T-helper 22 cell (primary cell): ENCODE measurements around the gene NLGN4Y.

Experiments
- DNase-seq: peaks from one replicate; pipeline ENCODE4 v3.0.0-alpha.2; 2020; ENCODE audit warnings: low read depth

NLGN4Y gene

DNA sequence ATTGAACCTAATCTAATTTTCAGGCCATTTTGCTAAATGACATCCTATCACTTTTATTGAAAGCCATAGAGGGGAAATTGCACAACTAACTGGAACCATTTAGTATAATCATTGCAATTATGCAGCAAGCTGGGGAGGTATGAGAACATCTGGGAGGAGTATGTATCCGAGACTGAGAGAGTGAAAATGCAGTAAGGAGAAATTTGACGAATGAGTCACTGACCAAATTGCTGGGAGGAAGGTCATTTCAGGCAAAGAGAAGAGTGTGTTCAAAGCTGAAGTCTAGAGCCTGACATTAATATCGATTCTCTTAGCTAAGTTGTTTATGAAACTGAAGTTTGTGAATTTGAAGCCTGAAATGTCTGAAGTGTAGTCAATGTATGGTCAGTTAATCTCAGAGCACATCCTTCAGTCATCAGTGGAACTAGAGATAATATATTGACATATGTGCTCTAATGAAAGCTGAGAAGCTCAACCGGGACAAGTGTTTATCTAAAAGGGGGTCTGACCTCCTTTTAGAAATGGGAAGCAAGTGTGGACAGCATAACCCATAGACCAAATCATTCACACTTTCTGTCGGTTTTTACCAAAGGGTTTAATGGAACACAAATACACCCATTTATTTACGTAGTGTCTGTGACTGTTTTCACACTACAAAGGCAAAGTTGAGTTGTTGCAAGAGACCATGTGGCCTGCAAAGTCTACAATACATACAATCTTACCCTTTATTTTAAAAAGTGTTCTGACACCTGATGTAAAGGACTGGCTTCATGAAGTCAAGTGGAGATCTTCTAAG lies 120.0 kb downstream of the NLGN4Y start:
- DNase-seq, result no peak

- DNase-seq, result no peak
Observed at GRCh38 chrY:14679181-14679580, 154.9 kb downstream of the NLGN4Y start.

DNA sequence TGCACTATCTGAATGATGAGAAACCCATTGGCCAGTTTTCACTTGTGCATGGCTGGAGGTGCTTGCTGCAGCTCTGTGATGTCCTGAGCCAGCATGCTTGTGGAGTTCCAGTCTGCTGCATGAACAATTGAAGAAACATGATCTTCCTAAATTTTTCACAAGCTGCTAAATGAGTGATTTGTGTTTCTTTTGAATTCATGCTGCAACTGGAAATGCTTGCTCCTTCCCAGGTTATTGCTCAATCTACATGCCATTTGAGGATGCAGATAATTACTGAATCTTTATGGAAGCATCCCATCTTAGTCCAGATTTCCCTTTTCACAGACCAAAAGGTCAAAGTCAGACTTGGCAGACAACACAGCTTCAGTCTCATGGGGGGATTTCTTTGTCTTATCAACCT lies 170.2 kb downstream of the NLGN4Y start:
- no peak for DNase-seq

DNA sequence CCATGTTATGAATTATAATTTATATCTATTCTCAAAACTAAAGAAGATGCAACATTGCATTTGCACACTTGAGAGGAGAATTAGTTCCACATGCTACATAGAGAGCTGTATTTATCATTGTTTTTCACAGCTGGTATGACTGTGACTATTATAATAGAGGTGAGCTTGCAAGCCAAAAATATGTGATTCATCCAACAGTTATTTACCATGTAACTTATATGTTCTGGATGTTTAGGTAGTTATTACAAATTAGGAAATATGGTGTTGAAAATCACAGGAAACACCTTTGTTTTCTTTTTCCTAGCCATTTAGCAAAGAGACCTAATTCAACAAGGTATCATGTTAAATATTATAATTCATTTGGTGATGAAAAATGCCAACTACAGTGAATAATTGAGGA lies 183.8 kb downstream of the NLGN4Y start:
- no peak for DNase-seq

- no peak for DNase-seq
Observed at GRCh38 chrY:14741596-14741995, 217.3 kb downstream of the NLGN4Y start.

DNA sequence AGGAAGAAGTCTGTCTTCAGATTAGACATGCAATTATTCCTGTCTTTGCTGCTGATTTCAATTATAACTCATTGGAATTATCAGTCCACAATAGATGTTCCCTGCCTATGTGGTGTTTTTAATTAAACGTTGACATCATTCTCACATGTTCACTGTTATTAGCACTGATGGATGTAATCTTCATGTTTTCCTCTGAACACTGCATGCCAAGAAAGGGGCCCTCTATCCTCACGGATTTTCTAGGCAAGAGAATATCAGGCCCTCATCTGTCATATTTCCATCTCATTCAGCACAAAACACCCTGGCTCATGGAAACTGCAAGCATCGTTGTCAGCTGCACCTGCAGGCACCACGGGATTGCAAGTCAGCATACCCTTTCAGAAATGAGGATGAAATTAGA lies 224.0 kb downstream of the NLGN4Y start:
- DNase-seq, result no peak

DNA sequence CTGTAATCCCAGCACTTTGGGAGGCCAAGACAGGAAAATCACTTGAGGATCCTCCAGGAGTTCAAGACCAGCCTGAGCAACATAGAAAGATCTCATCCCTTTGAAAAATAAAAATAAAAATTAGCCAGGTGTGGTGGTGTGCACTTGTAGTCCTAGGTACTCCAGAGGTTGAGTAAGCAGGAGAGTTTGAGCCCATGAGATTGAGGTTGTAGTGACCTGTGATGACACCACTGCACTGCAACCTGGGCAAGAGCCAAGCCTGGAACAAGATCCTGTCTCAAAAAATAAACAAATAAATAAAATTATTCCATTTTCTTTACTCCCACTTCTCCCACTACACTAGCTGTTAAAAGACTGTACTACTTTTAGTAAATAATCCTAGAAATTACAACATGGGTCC lies 231.2 kb downstream of the NLGN4Y start:
- no peak for DNase-seq

GRCh38 chrY:14762903-14763302 lies 238.6 kb downstream of the NLGN4Y start:
- DNase-seq, result no peak

GRCh38 chrY:14763600-14763999 lies 239.3 kb downstream of the NLGN4Y start:
- no peak for DNase-seq

DNA sequence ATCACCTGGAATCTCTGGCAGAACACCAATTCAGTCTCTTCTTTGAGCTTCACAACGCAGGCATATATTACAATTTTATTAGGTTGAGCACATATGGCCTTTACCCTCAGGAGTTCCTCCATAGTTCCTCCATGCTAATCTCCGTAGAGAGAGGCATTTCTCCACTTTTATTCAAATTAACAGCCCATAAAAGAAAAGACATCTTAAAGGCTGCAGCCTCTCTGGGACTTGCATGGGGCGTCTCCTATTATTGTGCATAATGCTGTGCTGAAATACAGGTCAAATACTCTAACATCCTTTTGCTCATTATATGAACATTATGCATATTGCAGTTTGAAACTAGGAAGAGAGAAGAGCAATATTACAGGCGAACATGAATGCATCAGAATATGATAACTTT lies 253.9 kb downstream of the NLGN4Y start:
- no peak for DNase-seq

GRCh38 chrY:14793104-14793503 lies 268.8 kb downstream of the NLGN4Y start:
- no peak for DNase-seq

GRCh38 chrY:14793674-14794073 lies 269.3 kb downstream of the NLGN4Y start:
- DNase-seq, result no peak

DNA sequence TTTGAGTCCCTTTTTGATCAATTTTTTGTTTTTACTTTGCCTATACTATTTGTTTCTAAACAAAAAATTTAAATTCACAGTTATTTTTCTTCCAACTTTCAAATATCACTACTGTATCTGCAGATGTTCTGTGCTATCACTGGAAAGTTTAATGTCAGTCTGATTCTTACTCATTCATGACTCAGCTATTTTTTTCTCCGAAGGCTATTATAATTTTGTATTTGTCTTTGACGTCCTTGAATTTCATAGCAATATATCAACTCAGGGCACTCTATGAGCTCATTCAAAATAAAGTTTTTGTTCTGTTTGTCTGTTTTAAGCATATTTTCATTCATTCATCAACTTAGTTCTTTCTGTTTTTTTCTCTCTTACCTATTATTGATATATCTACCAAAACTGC lies 273.7 kb downstream of the NLGN4Y start:
- no peak for DNase-seq

GRCh38 chrY:14801096-14801495 lies 276.8 kb downstream of the NLGN4Y start:
- no peak for DNase-seq

DNA sequence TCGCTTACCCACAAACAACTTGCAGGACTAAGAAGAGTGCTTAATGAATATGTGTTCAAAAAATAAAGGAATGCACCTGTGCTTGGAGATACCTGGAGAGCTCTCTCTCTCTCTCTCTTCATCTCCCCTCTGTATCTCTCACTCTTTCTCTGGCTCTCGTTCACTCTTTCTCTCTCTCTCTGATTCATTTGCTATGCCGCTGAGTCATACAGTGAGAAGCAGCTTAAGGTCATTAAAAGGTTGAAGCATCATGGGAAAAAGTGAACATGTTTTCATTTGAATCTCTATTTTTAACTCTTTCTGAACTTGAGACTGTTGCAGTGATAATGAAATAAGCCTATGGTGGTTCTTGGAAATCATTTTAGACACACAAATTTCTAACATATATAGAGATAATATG lies 277.8 kb downstream of the NLGN4Y start:
- no peak for DNase-seq

DNA sequence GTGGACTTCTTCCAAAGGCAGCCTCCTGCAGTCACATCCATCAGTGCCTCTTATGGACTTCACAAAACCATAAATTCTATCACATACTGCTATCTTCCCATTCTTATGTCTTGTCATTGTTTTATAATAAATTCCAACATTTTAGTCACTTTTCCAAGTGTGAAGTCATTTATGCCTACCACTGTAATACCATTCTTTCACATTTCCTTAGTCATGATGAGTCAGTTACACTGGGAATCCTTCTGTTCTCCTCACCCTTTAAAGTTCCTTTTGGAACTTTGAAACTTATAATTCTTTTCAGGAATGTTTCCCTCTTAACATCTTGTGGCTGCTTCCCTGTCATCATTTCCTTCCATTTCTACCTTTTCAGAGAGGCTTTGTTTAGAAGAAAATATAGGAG lies 279.7 kb downstream of the NLGN4Y start:
- no peak for DNase-seq

GRCh38 chrY:14818452-14818851 lies 294.1 kb downstream of the NLGN4Y start:
- DNase-seq, result no peak

DNA sequence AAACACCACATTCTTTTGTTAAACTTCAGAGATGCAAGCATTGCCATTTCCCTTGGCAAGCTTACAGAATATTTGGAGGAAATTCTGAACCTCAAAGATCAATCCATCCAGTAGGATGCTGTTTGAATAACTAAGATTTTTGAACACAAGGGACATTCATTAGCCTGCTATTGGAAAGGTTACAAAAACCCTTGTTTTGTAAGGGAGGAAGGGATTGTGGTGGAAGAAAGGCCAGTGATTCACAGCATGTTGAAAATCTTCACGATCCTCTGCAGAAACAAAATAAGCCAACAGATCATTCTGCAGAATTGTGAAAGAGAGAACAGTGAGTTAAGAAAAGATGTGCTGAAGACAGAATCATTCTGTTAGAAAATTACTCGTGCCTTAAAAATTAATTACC lies 297.9 kb downstream of the NLGN4Y start:
- no peak for DNase-seq

DNA sequence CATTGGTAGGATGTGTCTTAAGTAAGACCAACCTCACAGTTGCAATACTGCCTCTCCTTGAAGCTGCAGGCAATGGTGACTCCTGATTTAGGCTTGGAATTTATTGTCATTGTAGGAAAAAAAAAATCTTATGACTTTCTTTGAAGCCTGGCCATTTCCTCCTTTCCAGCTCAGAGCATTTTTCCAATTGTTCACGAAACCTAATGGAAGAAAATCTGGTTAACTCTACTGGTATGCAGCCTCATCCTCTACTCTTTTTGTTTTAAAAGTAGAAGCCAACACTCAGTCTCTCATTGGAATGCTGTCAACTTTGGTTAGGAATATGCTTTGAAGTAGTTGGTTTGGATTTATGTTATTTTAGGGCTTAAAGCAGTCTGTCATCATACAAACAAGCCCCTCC lies 298.6 kb downstream of the NLGN4Y start:
- no peak for DNase-seq

DNA sequence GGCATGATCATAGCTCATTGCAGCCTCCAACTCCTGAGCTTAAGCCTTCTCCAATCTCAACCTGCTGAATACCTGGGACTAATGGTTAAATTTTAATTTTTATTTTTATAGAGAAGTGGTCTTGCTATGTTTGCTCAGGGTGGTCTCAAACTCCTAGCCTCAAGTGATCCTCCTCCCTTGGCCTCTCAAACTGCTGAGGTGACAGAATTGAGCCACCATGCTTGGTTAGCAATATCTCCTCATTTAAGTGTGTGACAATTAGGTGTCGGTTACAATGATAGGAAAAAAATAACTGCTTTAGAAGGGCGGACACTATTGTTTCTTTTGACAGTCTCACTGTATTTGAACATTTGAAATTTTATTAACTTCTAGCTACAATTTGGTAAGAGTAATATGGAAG lies 300.3 kb downstream of the NLGN4Y start:
- no peak for DNase-seq

DNA sequence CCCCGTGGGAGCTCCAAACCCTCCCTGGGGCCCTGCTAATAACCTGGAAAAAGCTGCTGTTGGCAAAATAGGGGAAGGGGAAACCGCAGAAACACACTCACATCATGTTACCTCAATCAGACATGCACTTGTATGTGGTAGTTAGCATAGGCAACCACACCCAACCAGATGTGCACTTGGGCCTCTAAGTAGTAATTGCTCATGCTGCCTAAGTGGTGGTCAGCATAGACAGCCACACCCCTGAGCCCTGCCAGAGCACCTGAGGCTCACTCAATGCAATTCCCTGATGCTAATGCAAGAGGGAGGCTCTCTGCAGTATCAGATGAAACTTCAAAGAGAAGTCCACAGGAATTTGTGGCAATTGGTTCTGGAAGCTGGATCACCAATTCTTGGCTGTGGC lies 301.4 kb downstream of the NLGN4Y start:
- no peak for DNase-seq

- DNase-seq, result no peak
Observed at GRCh38 chrY:14828531-14828930, 304.2 kb downstream of the NLGN4Y start.

DNA sequence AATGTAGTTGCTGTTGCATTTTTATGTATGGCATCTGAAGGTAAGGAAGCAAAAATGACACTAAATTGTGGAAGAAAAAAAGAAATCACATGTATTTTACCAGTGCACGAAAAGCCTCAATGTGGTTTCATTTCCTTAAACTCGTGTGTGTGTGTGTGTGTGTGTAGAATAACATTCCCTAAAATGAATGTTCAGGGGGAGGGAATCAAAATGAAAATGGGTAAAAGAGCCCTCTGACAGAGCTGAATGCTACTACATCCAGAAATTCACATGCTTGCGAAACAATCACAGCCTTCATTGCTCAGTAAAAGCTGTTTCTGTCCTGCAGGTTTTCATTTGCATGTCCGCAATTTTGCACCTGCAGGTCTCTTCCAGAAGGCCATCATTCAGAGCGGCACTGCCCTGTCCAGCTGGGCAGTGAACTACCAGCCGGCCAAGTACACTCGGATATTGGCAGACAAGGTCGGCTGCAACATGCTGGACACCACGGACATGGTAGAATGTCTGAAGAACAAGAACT lies 305.1 kb downstream of the NLGN4Y start:
- no peak for DNase-seq
